GM21515 (cell line): Measurements from ENCODE around the gene RNF215.
A peak's percentile ranks its signal among the peaks of the same experiment; 100 is the strongest.

Source experiments
- ATAC-seq: cut with Tn5 transposase; IDR thresholded peaks from one replicate; pipeline ENCODE4 v1.9.1; 2021; ENCODE audit not compliant: unreplicated experiment

The RNF215 gene

GRCh38 chr22:30397656-30398635 lies 10.7 kb upstream of the RNF215 start:
- no peak for ATAC-seq

GRCh38 chr22:30396871-30397655 lies 9.9 kb upstream of the RNF215 start, which contains the start of gene SEC14L2:
Gene SEC14L2 (plus strand): TSS chr22:30397018. CDS start chr22:30397117, 99 bp downstream.
- no peak for ATAC-seq

- no peak for ATAC-seq
Measured at GRCh38 chr22:30393885-30394284, 6.7 kb upstream of the RNF215 start.

- ATAC-seq: no peak
Measured at GRCh38 chr22:30393322-30393680, 6.1 kb upstream of the RNF215 start.

- ATAC-seq: no peak
Measured at GRCh38 chr22:30392661-30393321, 5.6 kb upstream of the RNF215 start.

GRCh38 chr22:30390974-30391691 lies 3.9 kb upstream of the RNF215 start:
- no peak for ATAC-seq

GRCh38 chr22:30386608-30386959 lies 627 bp downstream of the RNF215 start:
- peak; percentile 8 for ATAC-seq

GRCh38 chr22:30385942-30386341 lies 1.3 kb downstream of the RNF215 start:
- ATAC-seq: no peak

- ATAC-seq: no peak
Measured at GRCh38 chr22:30383061-30383460, 4.2 kb downstream of the RNF215 start.

- no peak for ATAC-seq
Measured at GRCh38 chr22:30382340-30382739, 4.9 kb downstream of the RNF215 start.

- ATAC-seq: no peak
Measured at GRCh38 chr22:30381264-30381663, 5.9 kb downstream of the RNF215 start.

- ATAC-seq: no peak
Measured at GRCh38 chr22:30380011-30380410, 7.2 kb downstream of the RNF215 start.

GRCh38 chr22:30375312-30375849 lies 11.8 kb downstream of the RNF215 start:
- no peak for ATAC-seq

GRCh38 chr22:30373331-30374325 lies 13.6 kb downstream of the RNF215 start:
- ATAC-seq: no peak

GRCh38 chr22:30372915-30373314 lies 14.3 kb downstream of the RNF215 start:
- ATAC-seq: no peak

GRCh38 chr22:30371981-30372380 lies 15.2 kb downstream of the RNF215 start:
- no peak for ATAC-seq

GRCh38 chr22:30371321-30371720 lies 15.9 kb downstream of the RNF215 start:
- ATAC-seq: no peak

- ATAC-seq: no peak
Measured at GRCh38 chr22:30370641-30371230, 16.5 kb downstream of the RNF215 start.

GRCh38 chr22:30368420-30368819 lies 18.8 kb downstream of the RNF215 start:
- ATAC-seq: no peak
